Fibroblast of mammary gland (primary cell): Measurements from ENCODE around the gene SAMD8.
"Not testable (repeated sequence)": the region's sequence is repeated elsewhere in the genome, so short reads cannot be mapped to it uniquely, and the experiment has no call there.

Experiments used
- DNase-seq: peaks from one replicate; pipeline ENCODE4 v3.0.0-alpha.2; 2010; ENCODE audit warnings: low read depth
- H3K4me3 ChIP-seq: 2 replicates; pipeline ENCODE4 v1.5.1; 2011; ENCODE audit warnings: low read depth, mild to moderate bottlenecking, low read length, moderate library complexity; ENCODE audit not compliant: control insufficient read depth
- CTCF ChIP-seq: conservative IDR thresholded peaks from 2 replicates; pipeline ENCODE4 v1.5.1; 2011; ENCODE audit warnings: low read depth, low read length, inconsistent platforms; ENCODE audit not compliant: control insufficient read depth, insufficient read depth

Gene SAMD8

GRCh38 chr10:75176046-75176445 is 64.6 kb downstream of the SAMD8 start:
- H3K4me3 ChIP-seq: no peak overlapping the region
- no peak for DNase-seq
- TF ChIP-seq CTCF: no peak

GRCh38 chr10:75176736-75177135 is 65.3 kb downstream of the SAMD8 start:
- no peak for TF ChIP-seq CTCF
- no peak for DNase-seq
- H3K4me3 ChIP-seq: no peak overlapping the region

- no peak overlapping the region for H3K4me3 ChIP-seq
- TF ChIP-seq CTCF: no peak
- DNase-seq: no peak
These were observed 68.3 kb downstream of the SAMD8 start for GRCh38 chr10:75179657-75180177.

GRCh38 chr10:75180592-75180991 is 69.1 kb downstream of the SAMD8 start:
- DNase-seq: peak; percentile 25
- no peak overlapping the region for H3K4me3 ChIP-seq
- TF ChIP-seq CTCF: no peak

GRCh38 chr10:75181073-75181472 is 69.6 kb downstream of the SAMD8 start:
- H3K4me3 ChIP-seq: no peak overlapping the region
- TF ChIP-seq CTCF: no peak
- DNase-seq: no peak

- H3K4me3 ChIP-seq: no peak overlapping the region
- DNase-seq: no peak
- no peak for TF ChIP-seq CTCF
These were observed 74.9 kb downstream of the SAMD8 start for GRCh38 chr10:75186310-75186709.

GRCh38 chr10:75187961-75188426 is 76.5 kb downstream of the SAMD8 start:
- H3K4me3 ChIP-seq: no peak overlapping the region
- peak; percentile 74 for DNase-seq
- peak; percentile 86 for TF ChIP-seq CTCF

- not testable (repeated sequence) for H3K4me3 ChIP-seq
These were observed 77.1 kb downstream of the SAMD8 start for GRCh38 chr10:75188522-75188921.

More at GRCh38 chr10:75188522-75188921, 77.1 kb downstream of the SAMD8 start:
- DNase-seq: not testable (repeated sequence)
